Measurements from ENCODE around the gene GNB1.

DNA sequence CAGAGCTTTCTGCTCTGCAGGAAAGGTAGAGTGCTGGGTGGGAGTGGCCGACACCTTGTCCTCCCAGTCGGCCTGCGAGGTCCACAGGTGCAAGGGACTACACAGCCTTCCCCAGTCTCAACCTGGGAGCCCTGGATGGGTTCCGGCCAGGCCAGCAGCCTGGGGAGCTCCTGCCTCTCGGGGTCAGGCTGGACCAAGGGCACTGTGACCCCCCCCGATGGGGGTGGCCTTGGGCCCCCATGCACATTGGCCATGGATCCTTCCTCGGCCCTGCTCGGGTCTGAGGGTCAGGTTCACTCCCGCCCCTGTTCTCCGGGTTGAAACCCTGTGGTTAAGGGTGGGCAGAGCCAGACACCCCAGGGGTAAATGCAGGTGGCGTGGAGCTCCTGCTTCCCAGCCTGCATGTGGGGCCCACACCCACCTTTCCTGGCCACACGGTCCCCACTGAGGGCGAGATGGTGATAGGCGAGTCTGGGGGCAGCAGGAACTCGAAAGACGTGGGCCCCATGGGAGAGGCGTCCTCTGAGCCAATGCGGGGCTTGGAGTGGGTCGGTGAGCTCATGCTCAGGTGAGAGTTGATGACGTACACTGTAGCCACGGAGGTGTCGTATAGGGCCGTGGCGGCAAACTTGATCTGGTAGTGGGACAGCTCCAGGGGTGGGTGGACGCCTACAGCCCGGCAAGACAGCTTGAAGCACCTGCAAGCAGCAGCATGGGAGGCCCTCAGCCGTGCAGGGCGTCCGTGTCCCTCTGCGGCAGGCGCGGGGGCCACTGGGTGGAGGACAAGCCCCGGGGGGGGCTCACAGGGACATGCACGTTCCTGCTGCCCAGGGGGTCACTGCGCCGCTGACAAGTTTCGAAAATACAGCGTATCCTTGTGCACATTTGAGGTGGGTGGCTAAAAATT, 39.0 kb upstream of the GNB1 start:
- TF ChIP-seq, protein P1, sequence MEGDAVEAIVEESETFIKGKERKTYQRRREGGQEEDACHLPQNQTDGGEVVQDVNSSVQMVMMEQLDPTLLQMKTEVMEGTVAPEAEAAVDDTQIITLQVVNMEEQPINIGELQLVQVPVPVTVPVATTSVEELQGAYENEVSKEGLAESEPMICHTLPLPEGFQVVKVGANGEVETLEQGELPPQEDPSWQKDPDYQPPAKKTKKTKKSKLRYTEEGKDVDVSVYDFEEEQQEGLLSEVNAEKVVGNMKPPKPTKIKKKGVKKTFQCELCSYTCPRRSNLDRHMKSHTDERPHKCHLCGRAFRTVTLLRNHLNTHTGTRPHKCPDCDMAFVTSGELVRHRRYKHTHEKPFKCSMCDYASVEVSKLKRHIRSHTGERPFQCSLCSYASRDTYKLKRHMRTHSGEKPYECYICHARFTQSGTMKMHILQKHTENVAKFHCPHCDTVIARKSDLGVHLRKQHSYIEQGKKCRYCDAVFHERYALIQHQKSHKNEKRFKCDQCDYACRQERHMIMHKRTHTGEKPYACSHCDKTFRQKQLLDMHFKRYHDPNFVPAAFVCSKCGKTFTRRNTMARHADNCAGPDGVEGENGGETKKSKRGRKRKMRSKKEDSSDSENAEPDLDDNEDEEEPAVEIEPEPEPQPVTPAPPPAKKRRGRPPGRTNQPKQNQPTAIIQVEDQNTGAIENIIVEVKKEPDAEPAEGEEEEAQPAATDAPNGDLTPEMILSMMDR (IDR thresholded peaks at IDR 0.05; ENCODE audit: poor library complexity) = no peak
- TF ChIP-seq EZH2phosphoT487 (IDR thresholded peaks at IDR 0.05; ENCODE audit: low read depth, severe bottlenecking, unreplicated experiment) = no peak
- TF ChIP-seq EZH2 (IDR thresholded peaks at IDR 0.05; ENCODE audit: borderline replicate concordance) = no peak
